Body of pancreas (tissue), 4 donors: ENCODE measurements around the gene NFIA.
"Not testable (repeated sequence)": the region's sequence is repeated elsewhere in the genome, so short reads cannot be mapped to it uniquely, and the experiment has no call there.

Experiments used
- POLR2A ChIP-seq, 3 donors: fragments of 450-650 bp; IDR thresholded peaks; one replicate each; pipeline ENCODE4 v1.6.1; 2016; ENCODE audit warnings: antibody characterized with exemption in 3 of 3, mild to moderate bottlenecking in 2 of 3
- TF ChIP-seq, protein P1 (sequence below), 7 experiments: fragments of 450-650 bp in 4 of 7; fragments of 200-600 bp in 3 of 7; sonication (generic) in 3 of 7; IDR thresholded peaks; one replicate each; pipeline ENCODE4 v1.5.1; 2016 to 2019; ENCODE audit warnings: antibody characterized with exemption in 7 of 7

DNA sequence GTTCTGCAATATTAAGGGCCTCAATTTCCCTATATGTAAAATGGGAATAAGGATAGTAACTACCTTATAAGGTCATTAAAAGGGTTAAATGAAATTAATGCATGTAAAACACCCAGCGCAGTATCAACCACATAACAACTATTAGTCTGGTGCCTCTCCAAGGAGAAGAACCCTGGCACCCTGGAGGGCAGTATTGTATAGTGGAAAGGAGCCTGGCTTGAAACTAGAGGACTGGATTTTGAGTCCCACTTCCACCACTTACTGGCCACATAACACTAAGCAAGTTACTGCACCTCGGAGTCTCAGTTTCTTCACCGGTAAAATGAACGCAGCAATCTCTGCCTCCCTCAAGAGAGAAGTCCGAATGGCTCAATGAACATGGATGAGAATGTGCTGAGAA lies 385.5 kb downstream of the NFIA start:
- not testable (repeated sequence) for TF ChIP-seq POLR2A (IDR thresholded peaks at IDR 0.05)
- TF ChIP-seq, protein P1, sequence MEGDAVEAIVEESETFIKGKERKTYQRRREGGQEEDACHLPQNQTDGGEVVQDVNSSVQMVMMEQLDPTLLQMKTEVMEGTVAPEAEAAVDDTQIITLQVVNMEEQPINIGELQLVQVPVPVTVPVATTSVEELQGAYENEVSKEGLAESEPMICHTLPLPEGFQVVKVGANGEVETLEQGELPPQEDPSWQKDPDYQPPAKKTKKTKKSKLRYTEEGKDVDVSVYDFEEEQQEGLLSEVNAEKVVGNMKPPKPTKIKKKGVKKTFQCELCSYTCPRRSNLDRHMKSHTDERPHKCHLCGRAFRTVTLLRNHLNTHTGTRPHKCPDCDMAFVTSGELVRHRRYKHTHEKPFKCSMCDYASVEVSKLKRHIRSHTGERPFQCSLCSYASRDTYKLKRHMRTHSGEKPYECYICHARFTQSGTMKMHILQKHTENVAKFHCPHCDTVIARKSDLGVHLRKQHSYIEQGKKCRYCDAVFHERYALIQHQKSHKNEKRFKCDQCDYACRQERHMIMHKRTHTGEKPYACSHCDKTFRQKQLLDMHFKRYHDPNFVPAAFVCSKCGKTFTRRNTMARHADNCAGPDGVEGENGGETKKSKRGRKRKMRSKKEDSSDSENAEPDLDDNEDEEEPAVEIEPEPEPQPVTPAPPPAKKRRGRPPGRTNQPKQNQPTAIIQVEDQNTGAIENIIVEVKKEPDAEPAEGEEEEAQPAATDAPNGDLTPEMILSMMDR (IDR thresholded peaks at IDR 0.05): not testable (repeated sequence)
